H9 (cell line): ENCODE data around the gene NAV1. TPM values are rescaled to one million over a fixed set of nuclear protein-coding genes. Genes with fewer than 3 reads are reported as not detected.
A peak's percentile ranks its signal among the peaks of the same experiment; 100 is the strongest.

Experiments
- DNase-seq: peaks from one replicate; pipeline ENCODE4 v3.0.0-alpha.2; 2017
- H2AFZ ChIP-seq: one replicate; pipeline ENCODE4 v1.6.1; 2013; ENCODE audit warnings: mild to moderate bottlenecking, low read length, control low read depth, moderate library complexity
- H2AK5ac ChIP-seq: 2 replicates; pipeline ENCODE4 v1.6.1; 2013; ENCODE audit warnings: low read length, control low read depth, mixed read lengths; ENCODE audit not compliant: insufficient read length
- H2BK120ac ChIP-seq: one replicate; pipeline ENCODE4 v1.6.1; 2013; ENCODE audit warnings: low read depth, mild to moderate bottlenecking, low read length, control low read depth, inconsistent platforms; ENCODE audit not compliant: poor library complexity, severe bottlenecking
- H2BK12ac ChIP-seq: 2 replicates; pipeline ENCODE4 v1.6.1; 2013; ENCODE audit warnings: low read length, control low read depth, mixed read lengths, low read depth; ENCODE audit not compliant: insufficient read length
- H2BK15ac ChIP-seq: 2 replicates; pipeline ENCODE4 v1.6.1; 2013; ENCODE audit warnings: low read depth, low read length, control low read depth
- H2BK20ac ChIP-seq: one replicate; pipeline ENCODE4 v1.6.1; 2013; ENCODE audit warnings: low read depth, mild to moderate bottlenecking, low read length, control low read depth, inconsistent platforms; ENCODE audit not compliant: poor library complexity, severe bottlenecking
- H2BK5ac ChIP-seq: 2 replicates; pipeline ENCODE4 v1.6.1; 2013; ENCODE audit warnings: low read length, control low read depth, mixed read lengths; ENCODE audit not compliant: insufficient read length
- H3K14ac ChIP-seq: 2 replicates; pipeline ENCODE4 v1.6.1; 2013; ENCODE audit warnings: low read length, control low read depth; ENCODE audit not compliant: insufficient read depth
- H3K18ac ChIP-seq: 2 replicates; pipeline ENCODE4 v1.6.1; 2013; ENCODE audit warnings: low read depth, mild to moderate bottlenecking, mixed read lengths, low read length, control low read depth; ENCODE audit not compliant: insufficient read length
- H3K23ac ChIP-seq: 2 replicates; pipeline ENCODE4 v1.6.1; 2013; ENCODE audit warnings: low read length, control low read depth, mixed read lengths, low read depth; ENCODE audit not compliant: insufficient read length
- H3K23me2 ChIP-seq: 2 replicates; pipeline ENCODE4 v1.6.1; 2013; ENCODE audit warnings: low read depth, mild to moderate bottlenecking, mixed read lengths, low read length, control low read depth; ENCODE audit not compliant: insufficient read length, poor library complexity, severe bottlenecking
- H3K27ac ChIP-seq: 2 replicates; pipeline ENCODE4 v1.5.1; 2013; ENCODE audit warnings: low read length, control low read depth, mixed read lengths, low read depth; ENCODE audit not compliant: insufficient read length
- H3K27me3 ChIP-seq: 2 replicates; pipeline ENCODE4 v1.6.1; 2013; ENCODE audit warnings: low read length, control low read depth, inconsistent platforms; ENCODE audit not compliant: insufficient read depth
- H3K4ac ChIP-seq: 2 replicates; pipeline ENCODE4 v1.6.1; 2013; ENCODE audit warnings: low read depth, mild to moderate bottlenecking, control low read depth, inconsistent platforms, low read length, moderate library complexity
- H3K4me1 ChIP-seq: 2 replicates; pipeline ENCODE4 v1.6.1; 2013; ENCODE audit warnings: low read length, control low read depth, inconsistent platforms; ENCODE audit not compliant: insufficient read depth
- H3K4me2 ChIP-seq: 2 replicates; pipeline ENCODE4 v1.6.1; 2013; ENCODE audit warnings: low read length, control low read depth, mixed read lengths; ENCODE audit not compliant: insufficient read length, insufficient read depth
- H3K56ac ChIP-seq: 2 replicates; pipeline ENCODE4 v1.6.1; 2013; ENCODE audit warnings: low read depth, mild to moderate bottlenecking, mixed read lengths, low read length, control low read depth; ENCODE audit not compliant: insufficient read length
- H3K79me1 ChIP-seq: 2 replicates; pipeline ENCODE4 v1.6.1; 2013; ENCODE audit warnings: low read depth, mild to moderate bottlenecking, moderate library complexity, low read length, control low read depth, inconsistent platforms; ENCODE audit not compliant: insufficient read depth, poor library complexity, severe bottlenecking
- H3K79me2 ChIP-seq: 2 replicates; pipeline ENCODE4 v1.6.1; 2013; ENCODE audit warnings: low read length, control low read depth, inconsistent platforms; ENCODE audit not compliant: insufficient read depth
- H3K9ac ChIP-seq: 2 replicates; pipeline ENCODE4 v1.6.1; 2013; ENCODE audit warnings: low read length, control low read depth, mixed read lengths; ENCODE audit not compliant: insufficient read length; ENCODE audit errors: extremely low read depth
- H3K9me3 ChIP-seq: one replicate; pipeline ENCODE4 v1.6.1; 2013; ENCODE audit warnings: low read depth, low read length, inconsistent platforms; ENCODE audit not compliant: control insufficient read depth
- H3T11ph ChIP-seq: one replicate; pipeline ENCODE4 v1.6.1; 2013; ENCODE audit warnings: mild to moderate bottlenecking, low read length, control low read depth, inconsistent platforms
- H4K20me1 ChIP-seq: one replicate; pipeline ENCODE4 v1.6.1; 2013; ENCODE audit not compliant: control insufficient read depth, insufficient read length, insufficient read depth
- H4K5ac ChIP-seq: 2 replicates; pipeline ENCODE4 v1.6.1; 2013; ENCODE audit warnings: low read depth, mild to moderate bottlenecking, mixed read lengths, low read length, control low read depth; ENCODE audit not compliant: insufficient read length
- H4K8ac ChIP-seq: replicated peaks from 2 replicates; pipeline ENCODE4 v1.6.1; 2013; ENCODE audit warnings: low read length, control low read depth, mixed read lengths, low read depth; ENCODE audit not compliant: insufficient read length
- H4K91ac ChIP-seq: 2 replicates; pipeline ENCODE4 v1.6.1; 2013; ENCODE audit warnings: low read depth, mild to moderate bottlenecking, moderate library complexity, mixed read lengths, low read length, control low read depth; ENCODE audit not compliant: insufficient read length
- H3K27ac Mint-ChIP-seq, 3 experiments: 2 replicates in 2 of 3; 3 replicates in 1 of 3; pipeline ENCODE4 v1.8.0; 2020 to 2021; ENCODE audit warnings: mixed read lengths in 3 of 3, mild to moderate bottlenecking in 1 of 3, moderate library complexity in 1 of 3
- H3K27me3 Mint-ChIP-seq: 2 replicates; pipeline ENCODE4 v1.8.0; 2021; ENCODE audit warnings: low read depth, mild to moderate bottlenecking, moderate library complexity, mixed read lengths
- H3K36me3 Mint-ChIP-seq, 3 experiments: 2 replicates in 2 of 3; 3 replicates in 1 of 3; pipeline ENCODE4 v1.8.0; 2020 to 2021; ENCODE audit warnings: low read depth in 3 of 3, mixed read lengths in 3 of 3; ENCODE audit not compliant: insufficient read depth in 1 of 3
- H3K4me1 Mint-ChIP-seq, 2 experiments: 2 replicates each; pipeline ENCODE4 v1.8.0; 2020; ENCODE audit warnings: mixed read lengths in 2 of 2
- H3K4me3 Mint-ChIP-seq, 2 experiments: 2 replicates in 1 of 2; 3 replicates in 1 of 2; pipeline ENCODE4 v1.8.0; 2020 to 2021; ENCODE audit warnings: mild to moderate bottlenecking in 2 of 2, mixed read lengths in 2 of 2, moderate library complexity in 1 of 2
- H3K9me3 Mint-ChIP-seq, 2 experiments: 2 replicates in 1 of 2; 3 replicates in 1 of 2; pipeline ENCODE4 v1.8.0; 2020; ENCODE audit warnings: mild to moderate bottlenecking in 2 of 2, mixed read lengths in 2 of 2, moderate library complexity in 1 of 2
- WGBS: extraction: QIAGEN DNeasy Blood & Tissue Kit; methylation state at CpG from one replicate; pipeline ENCODE4 v1.1.7; 2013; ENCODE audit warnings: missing lambda C conversion rate, low lambda C conversion rate, mixed read lengths; ENCODE audit not compliant: insufficient read length; ENCODE audit errors: extremely low coverage; 5-methylcytosine and 5-hydroxymethylcytosine counted together
- total RNA-seq: library from RNA; stranded (reverse); gene quantifications from 2 replicates; pipeline ENCODE4 v1.2.1, GENCODE V29; 2021
- TF ChIP-seq, protein P1 (sequence below): fragments of 200-600 bp; sonication (generic); conservative IDR thresholded peaks from 3 replicates; pipeline ENCODE4 v1.8.0; 2021; ENCODE audit warnings: antibody characterized with exemption, mild to moderate bottlenecking

Gene NAV1
- total RNA-seq, 1 experiment from 2014 or later = 20.5 TPM

GRCh38 chr1:201504799-201505502, 34.0 kb upstream of the NAV1 start:
- no peaks in the 10 kb centered on the region for H3K79me2 ChIP-seq
- H3K23ac ChIP-seq = no peak overlapping the region
- H3K27me3 ChIP-seq = peaks cover 4% of the 10 kb centered on the region; the same call in 1 of the 2 replicates
- peaks cover 8% of the 10 kb centered on the region for H3K23me2 ChIP-seq
- H3K36me3 Mint-ChIP-seq = no peaks in the 10 kb centered on the region
- H3K4ac ChIP-seq = no peak overlapping the region
- H3K18ac ChIP-seq = peak overlapping the region; percentile 51
- H2AFZ ChIP-seq = no peak overlapping the region
- no peak for DNase-seq
- H3K79me1 ChIP-seq = no peaks in the 10 kb centered on the region
- peak overlapping the region; percentile 66 to 91 (median 85); a peak in 4 of 7 replicates for H3K27ac Mint-ChIP-seq
- no peak overlapping the region for H2BK5ac ChIP-seq
- no peak overlapping the region for H4K91ac ChIP-seq
- no peak overlapping the region for H3K27ac ChIP-seq
- H3K56ac ChIP-seq = no peak overlapping the region
- H4K5ac ChIP-seq = no peak overlapping the region
- TF ChIP-seq, protein P1, sequence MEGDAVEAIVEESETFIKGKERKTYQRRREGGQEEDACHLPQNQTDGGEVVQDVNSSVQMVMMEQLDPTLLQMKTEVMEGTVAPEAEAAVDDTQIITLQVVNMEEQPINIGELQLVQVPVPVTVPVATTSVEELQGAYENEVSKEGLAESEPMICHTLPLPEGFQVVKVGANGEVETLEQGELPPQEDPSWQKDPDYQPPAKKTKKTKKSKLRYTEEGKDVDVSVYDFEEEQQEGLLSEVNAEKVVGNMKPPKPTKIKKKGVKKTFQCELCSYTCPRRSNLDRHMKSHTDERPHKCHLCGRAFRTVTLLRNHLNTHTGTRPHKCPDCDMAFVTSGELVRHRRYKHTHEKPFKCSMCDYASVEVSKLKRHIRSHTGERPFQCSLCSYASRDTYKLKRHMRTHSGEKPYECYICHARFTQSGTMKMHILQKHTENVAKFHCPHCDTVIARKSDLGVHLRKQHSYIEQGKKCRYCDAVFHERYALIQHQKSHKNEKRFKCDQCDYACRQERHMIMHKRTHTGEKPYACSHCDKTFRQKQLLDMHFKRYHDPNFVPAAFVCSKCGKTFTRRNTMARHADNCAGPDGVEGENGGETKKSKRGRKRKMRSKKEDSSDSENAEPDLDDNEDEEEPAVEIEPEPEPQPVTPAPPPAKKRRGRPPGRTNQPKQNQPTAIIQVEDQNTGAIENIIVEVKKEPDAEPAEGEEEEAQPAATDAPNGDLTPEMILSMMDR = no peak
- no peak overlapping the region for H2BK15ac ChIP-seq
- H2AK5ac ChIP-seq = no peak overlapping the region
- H2BK12ac ChIP-seq = no peak overlapping the region
- no peak overlapping the region for H3K9ac ChIP-seq
- H3K9me3 ChIP-seq = no peaks in the 10 kb centered on the region
- H3K4me1 Mint-ChIP-seq = peaks cover 41 to 50% of the 10 kb centered on the region in 2 experiments
- H3K9me3 Mint-ChIP-seq = no peaks in the 10 kb centered on the region
- H4K8ac ChIP-seq = no peak overlapping the region
- peaks cover 8% of the 10 kb centered on the region for H3K4me1 ChIP-seq
- no peak overlapping the region for H3K14ac ChIP-seq
- no peak overlapping the region for H3T11ph ChIP-seq
- H3K27me3 Mint-ChIP-seq = peaks cover 2% of the 10 kb centered on the region; the same call in 1 of the 2 replicates
- no peak overlapping the region for H3K4me3 Mint-ChIP-seq
- H2BK120ac ChIP-seq = no peak overlapping the region
- H3K4me2 ChIP-seq = no peak overlapping the region
- H2BK20ac ChIP-seq = no peak overlapping the region
- WGBS = no CpG with 5 or more reads among the region's 9 CpGs
- no peaks in the 10 kb centered on the region for H4K20me1 ChIP-seq
